ENCODE results near the gene SEC23A. TPM values are rescaled to one million over a fixed set of nuclear protein-coding genes. Genes with fewer than 3 reads are reported as not detected.
A peak's percentile ranks its signal among the peaks of the same experiment; 100 is the strongest.
"Not testable (repeated sequence)": the region's sequence is repeated elsewhere in the genome, so short reads cannot be mapped to it uniquely, and the experiment has no call there.

The SEC23A gene
- total RNA-seq, 3 donors from 2014 or later: 75.8 to 106 (median 82.4) TPM

DNA sequence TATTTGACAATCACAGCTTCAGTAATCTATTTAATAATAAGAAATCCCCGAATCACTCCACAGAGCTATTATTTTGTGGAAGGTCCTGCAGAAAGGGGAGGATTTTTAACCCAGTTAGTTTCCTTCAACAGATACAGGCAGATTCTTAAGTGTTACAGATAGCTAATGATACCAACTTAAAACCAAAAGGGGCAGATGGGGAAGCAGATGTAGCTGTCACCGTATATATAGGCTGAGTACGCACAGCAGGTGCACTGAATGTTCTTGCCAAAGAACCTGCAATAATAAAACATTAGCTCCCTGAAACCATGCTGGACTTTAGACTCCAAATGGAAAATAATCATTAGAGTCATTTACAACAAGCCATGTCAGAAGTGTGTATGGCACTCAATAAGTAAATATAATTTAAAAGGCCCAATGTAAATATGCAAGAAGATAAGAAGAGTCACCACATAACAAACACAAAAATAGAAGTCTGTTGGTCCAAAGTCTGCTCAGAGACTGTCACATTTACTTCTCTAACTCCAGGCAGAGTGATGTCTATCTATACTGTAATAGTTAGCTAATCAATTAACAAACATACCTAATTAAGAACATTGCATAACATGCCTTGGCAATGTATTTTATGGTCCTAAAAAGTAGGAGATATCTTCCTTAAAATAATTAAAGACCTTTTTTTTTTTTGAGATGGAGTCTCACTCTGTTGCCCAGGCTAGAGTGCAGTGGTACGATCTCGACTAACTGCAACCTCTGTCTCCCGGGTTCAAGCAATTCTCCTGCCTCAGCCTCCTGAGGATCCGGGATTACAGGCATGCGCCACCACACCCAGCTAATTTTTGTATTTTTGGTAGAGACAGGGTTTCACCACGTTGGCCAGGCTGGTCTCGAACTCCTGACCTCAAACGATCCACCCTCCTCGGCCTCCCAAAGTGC, 78.8 kb downstream of the SEC23A start:
- no peak for DNase-seq (ENCODE audit: low spot score in 2 of 2)
- Histone ChIP-seq H3K36me3 (no peaks in the 10 kb centered on the region), H3K9me3 (no peaks in the 10 kb centered on the region), H3K27ac (no peak overlapping the region), H3K4me1 (no peaks in the 10 kb centered on the region), H3K27me3 (no peaks in the 10 kb centered on the region), H3K4me3 (no peak overlapping the region)
- intact Hi-C loops (cut with DNase I; ENCODE audit: low total_unique reads): no loop called here
- TF ChIP-seq, protein P1, sequence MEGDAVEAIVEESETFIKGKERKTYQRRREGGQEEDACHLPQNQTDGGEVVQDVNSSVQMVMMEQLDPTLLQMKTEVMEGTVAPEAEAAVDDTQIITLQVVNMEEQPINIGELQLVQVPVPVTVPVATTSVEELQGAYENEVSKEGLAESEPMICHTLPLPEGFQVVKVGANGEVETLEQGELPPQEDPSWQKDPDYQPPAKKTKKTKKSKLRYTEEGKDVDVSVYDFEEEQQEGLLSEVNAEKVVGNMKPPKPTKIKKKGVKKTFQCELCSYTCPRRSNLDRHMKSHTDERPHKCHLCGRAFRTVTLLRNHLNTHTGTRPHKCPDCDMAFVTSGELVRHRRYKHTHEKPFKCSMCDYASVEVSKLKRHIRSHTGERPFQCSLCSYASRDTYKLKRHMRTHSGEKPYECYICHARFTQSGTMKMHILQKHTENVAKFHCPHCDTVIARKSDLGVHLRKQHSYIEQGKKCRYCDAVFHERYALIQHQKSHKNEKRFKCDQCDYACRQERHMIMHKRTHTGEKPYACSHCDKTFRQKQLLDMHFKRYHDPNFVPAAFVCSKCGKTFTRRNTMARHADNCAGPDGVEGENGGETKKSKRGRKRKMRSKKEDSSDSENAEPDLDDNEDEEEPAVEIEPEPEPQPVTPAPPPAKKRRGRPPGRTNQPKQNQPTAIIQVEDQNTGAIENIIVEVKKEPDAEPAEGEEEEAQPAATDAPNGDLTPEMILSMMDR (IDR thresholded peaks at IDR 0.05): no peak
- TF ChIP-seq POLR2A (IDR thresholded peaks at IDR 0.05): no peak
- TF ChIP-seq POLR2AphosphoS5 (IDR thresholded peaks at IDR 0.05): no peak

DNA sequence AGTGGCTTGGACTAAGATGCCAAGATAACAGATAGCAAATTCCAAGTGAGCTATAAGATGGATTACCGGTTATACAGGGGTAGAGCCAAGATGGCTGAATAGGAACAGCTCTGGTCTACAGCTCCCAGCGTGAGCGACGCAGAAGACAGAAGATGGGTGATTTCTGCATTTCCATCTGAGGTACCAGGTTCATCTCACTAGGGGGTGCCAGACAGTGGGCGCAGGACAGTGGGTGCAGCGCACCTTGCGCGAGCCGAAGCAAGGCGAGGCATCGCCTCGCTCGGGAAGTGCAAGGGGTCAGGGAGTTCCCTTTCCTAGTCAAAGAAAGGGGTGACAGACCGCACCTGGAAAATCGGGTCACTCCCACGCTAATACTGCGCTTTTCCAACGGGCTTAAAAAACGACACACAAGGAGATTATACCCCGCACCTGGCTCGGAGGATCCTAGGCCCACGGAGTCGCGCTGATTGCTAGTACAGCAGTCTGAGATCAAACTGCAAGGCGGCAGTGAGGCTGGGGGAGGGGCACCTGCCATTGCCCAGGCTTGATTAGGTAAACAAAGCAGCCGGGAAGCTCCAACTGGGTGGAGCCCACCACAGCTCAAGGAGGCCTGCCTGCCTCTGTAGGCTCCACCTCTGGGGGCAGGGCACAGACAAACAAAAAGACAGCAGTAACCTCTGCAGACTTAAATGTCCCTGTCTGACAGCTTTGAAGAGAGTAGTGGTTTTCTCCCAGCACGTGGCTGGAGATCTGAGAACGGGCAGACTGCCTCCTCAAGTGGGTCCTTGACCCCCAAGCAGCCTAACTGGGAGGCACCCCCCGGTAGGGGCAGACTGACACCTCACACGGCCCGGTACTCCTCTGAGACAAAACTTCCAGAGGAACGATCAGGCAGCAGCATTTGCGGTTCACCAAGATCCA, 85.7 kb downstream of the SEC23A start:
- H3K9me3 ChIP-seq; intact Hi-C loops (cut with DNase I; ENCODE audit: low total_unique reads); H3K27ac ChIP-seq; H3K27me3 ChIP-seq; H3K4me3 ChIP-seq; H3K36me3 ChIP-seq; H3K4me1 ChIP-seq; DNase-seq (ENCODE audit: low spot score in 2 of 2): not testable (repeated sequence)

DNA sequence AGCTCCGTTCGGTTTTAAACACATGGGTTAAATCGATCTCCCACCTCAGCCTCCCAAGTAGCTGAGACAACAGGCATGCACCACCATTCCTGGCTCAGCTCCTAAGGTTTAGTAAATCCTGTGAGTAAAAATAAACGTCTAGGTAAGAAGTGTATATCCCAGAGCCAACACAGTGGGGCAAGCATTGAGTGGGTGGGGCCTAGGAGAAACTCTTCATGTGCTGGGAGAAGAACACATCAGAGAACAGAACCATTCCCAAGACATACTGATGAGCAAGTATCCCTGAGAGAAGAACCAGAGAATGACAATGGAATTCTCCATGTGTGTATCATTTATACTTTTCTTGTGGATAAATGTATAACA, 86.3 kb downstream of the SEC23A start:
- TF ChIP-seq, protein P1 (IDR thresholded peaks at IDR 0.05): no peak
- TF ChIP-seq POLR2AphosphoS5 (IDR thresholded peaks at IDR 0.05) (no peak), POLR2A (IDR thresholded peaks at IDR 0.05) (no peak)
- Histone ChIP-seq H3K36me3 (no peaks in the 10 kb centered on the region), H3K4me1 (no peaks in the 10 kb centered on the region), H3K27me3 (no peaks in the 10 kb centered on the region), H3K27ac (no peak overlapping the region), H3K4me3 (no peak overlapping the region), H3K9me3 (no peaks in the 10 kb centered on the region)
- intact Hi-C loops (cut with DNase I; ENCODE audit: low total_unique reads): no loop called here
- no peak for DNase-seq (ENCODE audit: low spot score in 2 of 2)

DNA sequence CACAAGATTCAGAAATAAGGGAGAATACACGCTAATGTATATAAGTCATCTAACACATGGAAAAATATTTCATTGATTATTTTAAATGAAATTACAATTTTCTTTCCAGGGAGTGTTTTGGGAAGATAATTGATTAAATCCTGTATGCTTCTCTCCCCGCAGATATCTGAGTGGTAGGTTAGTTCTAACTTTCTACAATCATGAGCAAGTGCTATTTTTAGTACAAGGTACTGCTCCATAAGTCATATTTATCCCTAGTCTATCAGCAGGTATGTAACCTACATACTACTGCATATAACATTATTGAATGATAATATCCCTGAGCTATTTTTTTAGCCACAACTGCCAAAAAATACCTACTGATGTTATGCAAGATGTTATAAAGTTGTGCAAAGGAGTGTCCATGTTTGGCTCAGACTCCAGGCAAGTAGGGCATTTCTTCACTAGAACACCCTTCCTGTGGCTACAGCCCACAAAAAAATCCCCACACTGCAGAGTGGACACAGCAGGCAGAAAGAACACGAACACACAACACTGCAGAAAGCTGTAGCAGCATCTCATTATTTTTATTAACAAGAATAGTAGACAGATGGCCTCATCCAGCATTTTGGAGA, 87.0 kb downstream of the SEC23A start:
- H3K27ac ChIP-seq: no peak overlapping the region
- no peaks in the 10 kb centered on the region for H3K27me3 ChIP-seq
- H3K4me1 ChIP-seq: no peaks in the 10 kb centered on the region
- H3K9me3 ChIP-seq: no peaks in the 10 kb centered on the region
- intact Hi-C loops (cut with DNase I; ENCODE audit: low total_unique reads): no loop called here
- no peak overlapping the region for H3K4me3 ChIP-seq
- TF ChIP-seq POLR2AphosphoS5 (IDR thresholded peaks at IDR 0.05) (no peak), POLR2A (IDR thresholded peaks at IDR 0.05) (no peak)
- TF ChIP-seq, protein P1 (IDR thresholded peaks at IDR 0.05): no peak
- H3K36me3 ChIP-seq: no peaks in the 10 kb centered on the region
- DNase-seq (ENCODE audit: low spot score in 2 of 2): no peak

DNA sequence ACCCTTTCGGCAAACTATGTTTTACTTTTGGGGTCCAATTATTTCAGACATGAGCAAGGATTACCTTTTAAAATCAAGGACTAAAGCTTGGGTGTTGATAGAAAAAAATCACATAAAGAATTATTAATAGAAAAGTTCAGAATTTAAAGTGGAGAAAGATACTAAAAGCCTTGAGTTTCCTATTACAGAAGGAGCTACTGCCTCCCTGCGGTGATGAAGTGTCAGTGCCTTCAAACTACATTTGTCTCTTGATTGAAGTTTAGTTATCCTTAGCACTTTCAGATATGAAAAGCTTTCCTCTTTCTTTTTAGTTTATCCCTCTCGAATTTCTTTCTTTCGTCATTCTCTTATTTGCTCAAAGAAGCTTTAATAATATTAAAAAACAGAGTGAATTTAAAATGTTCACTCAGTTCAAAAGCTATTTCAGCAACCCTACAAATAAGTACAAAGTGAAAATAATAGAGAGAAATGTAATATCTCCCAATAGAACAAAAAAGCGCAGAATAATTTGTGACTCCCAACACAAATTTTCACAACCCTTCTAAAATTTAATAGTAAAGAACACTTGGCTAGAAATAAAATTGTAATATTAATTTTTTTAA, 87.6 kb downstream of the SEC23A start:
- no peaks in the 10 kb centered on the region for H3K4me1 ChIP-seq
- H3K36me3 ChIP-seq: no peaks in the 10 kb centered on the region
- no peak for TF ChIP-seq POLR2AphosphoS5 (IDR thresholded peaks at IDR 0.05)
- TF ChIP-seq, protein P1 (IDR thresholded peaks at IDR 0.05): peak; percentile 29 to 74 (median 67)
- no peak for TF ChIP-seq POLR2A (IDR thresholded peaks at IDR 0.05)
- H3K4me3 ChIP-seq: no peak overlapping the region
- no peak for DNase-seq (ENCODE audit: low spot score in 2 of 2)
- H3K9me3 ChIP-seq: no peaks in the 10 kb centered on the region
- no peaks in the 10 kb centered on the region for H3K27me3 ChIP-seq
- intact Hi-C loops (cut with DNase I; ENCODE audit: low total_unique reads): no loop called here
- no peak overlapping the region for H3K27ac ChIP-seq

All from breast epithelium (tissue), 4 donors.